K562 (cell line): ENCODE measurements around the gene TCF4. TPM values are rescaled to one million over a fixed set of nuclear protein-coding genes. Genes with fewer than 3 reads are reported as not detected.

Experiments used
- ATAC-seq: fragments of 200-7000 bp; cut with Tn5 transposase; 3 replicates; pipeline ENCODE4 v1.9.1; 2020; ENCODE audit warnings: moderate library complexity
- BruUV-seq: library from RNA; stranded (reverse); fragments of 400-500 nt; replicated peaks from 2 replicates; lab custom pipeline; 2021; lab: Mats Ljungman, UMichigan
- CTCF ChIA-PET: fragments of 300-600 bp; formaldehyde crosslinking; extraction: SDS; loops from one replicate; lab custom pipeline; 2021; ENCODE audit warnings: low intra/inter-chr PET ratio; lab: Yijun Ruan, JAX
- POLR2A ChIA-PET: fragments of 300-600, 350-650 bp; sonication (Branson Sonifier 250); formaldehyde crosslinking; extraction: SDS; loops from one replicate; lab custom pipeline; 2021; ENCODE audit warnings: antibody characterized with exemption, inconsistent platforms; lab: Yijun Ruan, JAX
- DNase-seq, 4 experiments: peaks; one replicate each; pipeline versions ENCODE4 v3.0.0 to v3.0.0-alpha.2; 2011 to 2018; ENCODE audit warnings: low spot score in 3 of 4, mixed read lengths in 3 of 4; ENCODE audit errors: extremely low read depth in 1 of 4
- FAIRE-seq: peaks from 2 replicates; lab custom pipeline; 2011; peaks lifted over from hg19 to GRCh38; lab: Jason Lieb, UNC
- H2AFZ ChIP-seq: 2 replicates; pipeline ENCODE4 v1.6.0; 2011; ENCODE audit warnings: low read depth, low read length, control low read depth, inconsistent platforms
- H3K27ac ChIP-seq: fragments of 200-600 bp; 3 replicates; pipeline ENCODE4 v1.8.0; 2011; ENCODE audit warnings: low read depth, mild to moderate bottlenecking, control low read depth, inconsistent platforms, low read length, moderate library complexity, mixed read lengths; ENCODE audit errors: extremely low read depth
- H3K27me3 ChIP-seq, 2 experiments: fragments of 300-600 bp in 1 of 2; 2 replicates in 1 of 2; 3 replicates in 1 of 2; pipeline versions ENCODE4 v1.6.0 to v1.8.0; 2011; ENCODE audit warnings: inconsistent platforms in 2 of 2, low read length in 2 of 2, mild to moderate bottlenecking in 1 of 2, mixed read lengths in 1 of 2, moderate library complexity in 1 of 2; ENCODE audit not compliant: control insufficient read depth in 2 of 2, insufficient read depth in 2 of 2
- H3K36me3 ChIP-seq: fragments of 300-600 bp; 3 replicates; pipeline ENCODE4 v1.8.0; 2011; ENCODE audit warnings: mild to moderate bottlenecking, low read length, inconsistent platforms; ENCODE audit not compliant: control insufficient read depth, insufficient read depth
- H3K4me1 ChIP-seq, 2 experiments: fragments of 200-600 bp in 1 of 2; replicated peaks in 1 of 2; 2 replicates in 1 of 2; 3 replicates in 1 of 2; pipeline versions ENCODE4 v1.5.1 to v1.8.0; 2011; ENCODE audit warnings: inconsistent platforms in 2 of 2, low read length in 2 of 2, mild to moderate bottlenecking in 1 of 2, mixed read lengths in 1 of 2, moderate library complexity in 1 of 2; ENCODE audit not compliant: control insufficient read depth in 2 of 2, insufficient read depth in 2 of 2
- H3K4me2 ChIP-seq: 2 replicates; pipeline ENCODE4 v1.6.1; 2011; ENCODE audit warnings: low read length, control low read depth, inconsistent platforms, mixed read lengths; ENCODE audit not compliant: insufficient read depth
- H3K4me3 ChIP-seq: fragments of 200-600 bp; sonication (generic), shearing (Covaris generic); 2 replicates; pipeline ENCODE4 v1.5.1; 2016; ENCODE audit warnings: control low read depth, inconsistent platforms
- H3K79me2 ChIP-seq: fragments of 200-600 bp; 3 replicates; pipeline ENCODE4 v1.8.0; 2011; ENCODE audit warnings: low read length, inconsistent platforms; ENCODE audit not compliant: control insufficient read depth, insufficient read depth
- H3K9ac ChIP-seq, 2 experiments: 2 replicates each; pipeline versions ENCODE4 v1.6.0 to v1.6.1; 2011; ENCODE audit warnings: low read depth in 2 of 2, low read length in 2 of 2, control low read depth in 1 of 2, inconsistent platforms in 1 of 2, mild to moderate bottlenecking in 1 of 2, mixed read lengths in 1 of 2; ENCODE audit not compliant: insufficient read depth in 1 of 2
- H3K9me1 ChIP-seq: one replicate; pipeline ENCODE4 v1.6.0; 2011; ENCODE audit warnings: inconsistent platforms, mild to moderate bottlenecking, low read length, moderate library complexity; ENCODE audit not compliant: control insufficient read depth, insufficient read depth
- H3K9me3 ChIP-seq: replicated peaks from 2 replicates; pipeline ENCODE4 v1.5.1; 2011; ENCODE audit warnings: low read depth, low read length, inconsistent platforms; ENCODE audit not compliant: control insufficient read depth, insufficient read depth
- H4K20me1 ChIP-seq: replicated peaks from 2 replicates; pipeline ENCODE4 v1.6.1; 2011; ENCODE audit warnings: low read length, inconsistent platforms, mixed read lengths; ENCODE audit not compliant: control insufficient read depth, insufficient read depth
- BRF2 ChIP-seq: IDR thresholded peaks from 3 replicates; pipeline ENCODE4 v1.6.1; 2011; ENCODE audit warnings: borderline replicate concordance, mild to moderate bottlenecking; ENCODE audit not compliant: insufficient read length, insufficient read depth
- C11orf30 ChIP-seq: fragments of 450-650 bp; IDR thresholded peaks from 2 replicates; pipeline ENCODE4 v1.6.1; 2016; ENCODE audit warnings: low read depth, mild to moderate bottlenecking
- DIDO1 ChIP-seq: fragments of 450-650 bp; IDR thresholded peaks from 2 replicates; pipeline ENCODE4 v1.6.1; 2016; ENCODE audit warnings: low read depth, missing biosample characterization, missing genetic modification characterization
- NR2C2 ChIP-seq, 2 experiments: fragments of 200-800 bp in 1 of 2; sonication (Bioruptor generic) in 1 of 2; sonication (generic) in 1 of 2; formaldehyde crosslinking in 1 of 2; IDR thresholded peaks; 2 replicates each; pipeline versions ENCODE4 v1.6.1 to v1.8.0; 2016 to 2022; ENCODE audit warnings: mild to moderate bottlenecking in 1 of 2, missing compliant biosample characterization in 1 of 2, missing genetic modification characterization in 1 of 2, missing genetic modification reagents in 1 of 2
- RBM25 ChIP-seq: fragments of 200-400 bp; formaldehyde crosslinking; IDR thresholded peaks from 2 replicates; pipeline ENCODE4 v1.6.1; 2018; ENCODE audit warnings: low read length, low read depth, moderate library complexity; ENCODE audit not compliant: severe bottlenecking
- SIX5 ChIP-seq, 2 experiments: IDR thresholded peaks; 2 replicates each; pipeline ENCODE4 v1.6.1; 2011; ENCODE audit warnings: low read length in 2 of 2, borderline replicate concordance in 1 of 2, low read depth in 1 of 2, mild to moderate bottlenecking in 1 of 2, moderate library complexity in 1 of 2; ENCODE audit not compliant: insufficient read depth in 1 of 2
- ZNF263 ChIP-seq: sonication (generic); formaldehyde crosslinking; IDR thresholded peaks from 2 replicates; pipeline ENCODE4 v1.8.0; 2022; ENCODE audit warnings: mild to moderate bottlenecking, missing genetic modification reagents, borderline replicate concordance
- ZNF316 ChIP-seq: fragments of 450-650 bp; IDR thresholded peaks from 2 replicates; pipeline ENCODE4 v1.6.1; 2016
- WGBS: fragments of 100-300 bp; shearing (Covaris generic); methylation state at CpG from one replicate; pipeline ENCODE4 v1.1.6; 2016; ENCODE audit warnings: low coverage, mixed read lengths; ENCODE audit not compliant: insufficient coverage; ENCODE audit errors: missing lambda C conversion rate; 5-methylcytosine and 5-hydroxymethylcytosine counted together
- in situ Hi-C: fragments of 300-500 bp; cut with MboI; formaldehyde crosslinking; loops from 4 replicates; pipeline ENCODE4 v1.15.0; 2018; ENCODE audit warnings: inconsistent platforms, mixed read lengths
- intact Hi-C: fragments of 100-400 bp; cut with micrococcal nuclease; formaldehyde crosslinking; loops from 2 replicates; pipeline ENCODE4 v1.14.2; 2022
- polyA plus RNA-seq, 8 experiments: library from polyadenylated mRNA; depleted of rRNA in 4 of 8; stranded (reverse) in 5 of 8; unstranded in 3 of 8; fragments of >200 nt; fragmentation: Nextera tagmentation in 2 of 8; fragmentation: Illumina TruSeq in 1 of 8; extraction: Ambion mirVana in 2 of 8; extraction: Trizol in 1 of 8; gene quantifications; 2 replicates each; pipeline versions ENCODE4 v1.2.1 to v1.2.3, GENCODE V29; 2011 to 2014; ENCODE audit warnings: inconsistent platforms in 1 of 8, missing spikeins in 1 of 8
- total RNA-seq, 7 experiments: library from RNA; depleted of rRNA in 6 of 7; stranded (reverse); fragments of >200 nt in 6 of 7; fragmentation: Illumina TruSeq in 2 of 7; extraction: Trizol in 2 of 7; gene quantifications; 2 replicates each; pipeline versions ENCODE4 v1.2.1 to v1.2.3, GENCODE V29; 2011 to 2021; ENCODE audit warnings: low replicate concordance in 1 of 7

The TCF4 gene
- total and polyA plus RNA-seq, 9 of the 15 experiments (the other 6 are each of a cell fraction or from before 2014, with no cell fraction given) = 4.8 to 24.7 (median 15.2) TPM

DNA sequence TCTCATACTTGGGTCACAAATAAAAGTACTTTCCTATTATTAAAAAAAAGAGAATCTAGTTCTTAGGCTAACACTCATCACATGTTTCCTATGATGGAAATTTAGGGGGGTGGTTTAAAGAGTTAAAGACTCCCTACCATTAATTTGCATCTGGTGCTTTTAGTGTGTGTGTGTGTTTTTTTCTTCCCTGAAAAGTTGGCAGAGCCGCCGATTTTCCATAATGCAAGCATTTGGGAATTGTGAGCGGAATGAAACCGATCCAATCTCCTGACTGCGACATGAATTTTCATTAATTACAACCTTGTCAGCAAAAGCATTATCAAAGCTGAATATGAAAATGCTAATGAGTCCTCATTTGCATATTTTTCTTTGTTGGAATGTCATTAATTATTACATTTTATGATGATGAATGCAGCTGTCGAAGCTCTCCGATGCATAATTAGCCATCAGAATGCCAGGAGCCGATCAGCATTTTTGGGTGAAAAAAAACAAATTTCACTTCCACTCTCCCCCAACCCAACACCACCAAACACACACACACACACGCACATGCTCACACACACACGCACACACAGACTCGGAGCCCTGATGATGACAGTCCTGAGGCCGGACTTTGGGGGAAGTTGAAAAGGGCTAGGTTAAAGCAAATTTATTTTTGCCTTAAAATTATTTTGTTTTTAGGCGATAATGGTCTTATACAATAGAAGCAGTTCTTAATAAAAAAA, 165.4 kb downstream of the TCF4 start (continued):
- TF ChIP-seq BRF2 (no peak), RBM25 (no peak), SIX5 (IDR thresholded peaks at IDR 0.05; ENCODE audit: borderline replicate concordance in 1 of 2, insufficient read depth in 1 of 2, low read depth in 1 of 2, low read length in 2 of 2) (no peak), NR2C2 (CRISPR knock-in tag; IDR thresholded peaks at IDR 0.05) (no peak), NR2C2 (tag; IDR thresholded peaks at IDR 0.05) (no peak), ZNF263 (CRISPR knock-in tag) (no peak)

- in situ Hi-C loops (no loop called here), intact Hi-C loops (loop anchor here (5.0 to 10.0 kb wide), 2 partner anchors 187 to 345 kb away; no protein-coding TSS in a partner anchor)
- no peak overlapping the region for H3K27ac ChIP-seq
- DNase-seq (no peak), FAIRE-seq (no peak), ATAC-seq (no peak)
- H3K4me2 ChIP-seq = no peak overlapping the region
- POLR2A ChIA-PET = no interaction called here
- H2AFZ ChIP-seq = no peak overlapping the region
- H3K79me2 ChIP-seq = no peaks in the 10 kb centered on the region
- no peak overlapping the region for H3K4me3 ChIP-seq
- no peaks in the 10 kb centered on the region for H3K36me3 ChIP-seq
- H3K9me1 ChIP-seq = no peaks in the 10 kb centered on the region
- CTCF ChIA-PET = no interaction called here
- 0 out of 2 replicates have a peak, but pooled peaks have one; percentile 25 for TF ChIP-seq C11orf30
- TF ChIP-seq DIDO1 (tag) = no peak
- TF ChIP-seq ZNF316 = peak; percentile 70
- 84% methylated on average over 4 of the region's 8 CpGs for WGBS
- no TSS peak for BruUV-seq
- H3K9ac ChIP-seq = no peak overlapping the region
- H3K9me3 ChIP-seq = no peaks in the 10 kb centered on the region
- H3K4me1 ChIP-seq = no peaks in the 10 kb centered on the region; a peak in 1 of 5 replicates
- no peaks in the 10 kb centered on the region for H3K27me3 ChIP-seq
- H4K20me1 ChIP-seq = no peaks in the 10 kb centered on the region
Observed at GRCh38 chr18:55421615-55422419, 166.2 kb downstream of the TCF4 start.
